GM18505 (cell line): ENCODE measurements around the gene PGF.
A peak's percentile ranks its signal among the peaks of the same experiment; 100 is the strongest.
"Not testable (repeated sequence)": the region's sequence is repeated elsewhere in the genome, so short reads cannot be mapped to it uniquely, and the experiment has no call there.

Experiments
- ATAC-seq: cut with Tn5 transposase; IDR thresholded peaks from one replicate; pipeline ENCODE4 v1.9.1; 2021; ENCODE audit not compliant: unreplicated experiment
- POLR2A ChIP-seq: IDR thresholded peaks from 4 replicates; pipeline ENCODE4 v1.6.1; 2011; ENCODE audit warnings: borderline replicate concordance; ENCODE audit not compliant: insufficient read depth, insufficient read length; ENCODE audit errors: extremely low read depth

PGF gene

DNA sequence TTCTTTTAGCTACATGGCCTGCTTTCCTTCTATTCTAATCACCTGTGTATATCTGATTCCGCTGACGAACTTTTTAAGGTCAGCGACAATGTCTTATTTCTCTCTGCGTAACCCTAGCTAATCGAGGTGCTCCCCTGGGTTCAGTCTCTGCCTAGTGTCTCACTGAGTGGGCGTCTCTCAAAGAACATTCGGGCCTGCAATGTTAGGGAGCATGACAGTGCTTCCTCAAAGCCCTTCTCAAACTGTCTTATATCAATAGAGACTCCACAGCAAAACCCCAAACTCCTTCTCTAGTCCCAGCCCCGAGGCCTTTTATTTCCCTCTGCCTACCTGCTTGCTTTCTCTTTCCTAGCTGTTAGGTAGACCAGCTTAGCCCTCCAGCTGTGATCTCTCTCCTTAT is 18.7 kb downstream of the PGF start:
- TF ChIP-seq POLR2A: no peak
- no peak for ATAC-seq

- no peak for ATAC-seq
- TF ChIP-seq POLR2A: no peak
Observed at GRCh38 chr14:74936151-74936550, 19.2 kb downstream of the PGF start.

DNA sequence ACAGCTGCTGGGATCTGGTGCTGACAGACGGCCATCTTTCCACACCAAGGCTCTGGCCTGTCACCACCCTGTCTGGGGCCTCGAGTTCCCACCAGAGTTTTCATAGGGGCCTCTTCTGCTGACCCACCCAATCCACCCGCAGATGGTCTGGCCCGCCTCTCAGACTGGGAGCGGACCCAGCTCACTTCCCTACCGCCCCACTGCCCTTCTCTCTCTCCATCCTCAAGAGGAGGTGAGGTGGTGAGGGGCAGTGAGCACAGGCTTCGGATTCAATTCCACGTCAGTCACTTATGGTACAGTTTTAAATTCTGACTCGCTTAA is 20.1 kb downstream of the PGF start:
- no peak for TF ChIP-seq POLR2A
- no peak for ATAC-seq

- no peak for TF ChIP-seq POLR2A
- no peak for ATAC-seq
Observed at GRCh38 chr14:74934476-74935359, 20.7 kb downstream of the PGF start.

GRCh38 chr14:74934041-74934440 is 21.4 kb downstream of the PGF start:
- ATAC-seq: no peak
- no peak for TF ChIP-seq POLR2A

DNA sequence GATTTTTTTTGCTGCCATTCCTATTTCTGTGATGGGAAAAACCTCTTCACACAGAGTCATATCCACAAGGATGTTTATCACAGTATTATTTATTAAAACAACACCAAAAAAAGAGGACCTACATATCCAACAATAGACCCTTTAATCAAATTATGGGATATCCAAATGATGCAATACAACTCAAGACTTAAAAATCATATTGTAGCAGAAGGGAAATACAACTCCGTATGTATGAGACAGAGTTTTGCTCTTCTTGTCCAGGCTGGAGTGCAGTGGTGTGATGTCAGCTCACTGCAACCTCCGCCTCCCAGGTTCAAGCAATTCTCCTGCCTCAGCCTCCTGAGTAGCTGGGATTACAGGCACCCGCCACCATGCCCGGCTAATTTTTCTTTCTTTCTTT is 22.5 kb downstream of the PGF start:
- ATAC-seq: not testable (repeated sequence)

DNA sequence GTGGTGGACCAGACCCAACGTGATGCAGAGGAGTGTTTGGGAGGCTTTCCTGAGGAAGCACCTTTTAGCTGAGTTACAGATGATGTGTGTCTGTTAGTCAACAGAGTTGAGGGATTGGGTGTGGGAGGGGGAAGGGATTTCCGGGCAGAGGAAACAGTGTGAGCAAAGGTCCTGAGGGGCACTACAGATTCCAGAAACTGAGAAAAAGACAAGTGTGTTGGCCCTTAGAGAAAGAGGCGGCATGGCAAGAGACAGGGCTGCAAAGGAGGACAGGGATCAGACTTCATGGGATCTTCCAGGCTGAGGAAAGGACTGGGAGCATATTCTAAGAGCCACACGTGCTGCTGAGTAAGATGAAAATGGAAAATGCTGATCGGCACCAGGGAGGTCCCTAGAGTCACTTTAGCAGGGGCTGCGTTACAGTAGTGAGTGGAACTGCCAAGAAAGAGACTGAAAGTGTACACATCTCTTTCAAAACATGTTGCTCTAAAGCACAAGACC is 22.9 kb downstream of the PGF start:
- no peak for ATAC-seq
- no peak for TF ChIP-seq POLR2A

DNA sequence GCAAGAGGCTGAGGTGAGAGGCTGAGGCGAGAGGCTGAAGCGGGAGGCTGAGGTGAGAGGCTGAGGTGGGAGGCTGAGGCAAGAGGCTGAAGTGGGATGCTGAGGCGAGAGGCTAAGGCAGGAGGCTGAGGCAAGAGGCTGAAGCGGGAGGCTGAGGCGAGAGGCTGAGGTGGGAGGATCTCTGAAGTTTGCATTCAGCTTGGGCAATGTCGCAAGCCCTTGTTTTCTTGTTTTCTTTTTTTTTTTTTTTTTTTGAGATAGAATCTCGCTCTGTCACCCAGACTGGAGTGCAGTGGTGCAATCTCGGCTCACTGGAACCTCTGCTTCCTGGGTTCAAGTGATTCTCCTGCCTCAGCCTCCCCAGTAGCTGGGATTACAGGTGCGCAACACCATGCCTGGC is 23.7 kb downstream of the PGF start:
- not testable (repeated sequence) for ATAC-seq

- no peak for TF ChIP-seq POLR2A
- no peak for ATAC-seq
Observed at GRCh38 chr14:74929242-74929641, 26.2 kb downstream of the PGF start.

DNA sequence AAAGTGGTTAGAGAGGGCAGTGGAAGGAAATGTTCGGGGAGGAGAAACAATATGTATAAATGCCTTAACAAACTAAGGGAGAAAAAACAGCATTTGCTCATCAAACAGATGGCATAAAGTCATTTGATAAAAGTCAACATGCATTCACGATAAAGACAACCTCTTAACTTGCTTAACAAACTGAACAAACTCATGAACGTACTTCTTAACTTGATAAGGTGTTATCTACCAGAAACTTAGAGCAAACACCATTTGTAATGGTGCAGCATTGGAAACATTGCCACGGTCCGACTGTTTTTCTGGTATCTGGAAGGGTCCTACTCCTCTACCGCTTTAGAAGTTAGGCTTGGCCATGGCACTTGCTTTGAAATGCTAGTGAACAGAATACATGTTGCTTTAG is 28.2 kb downstream of the PGF start:
- no peak for TF ChIP-seq POLR2A
- no peak for ATAC-seq

DNA sequence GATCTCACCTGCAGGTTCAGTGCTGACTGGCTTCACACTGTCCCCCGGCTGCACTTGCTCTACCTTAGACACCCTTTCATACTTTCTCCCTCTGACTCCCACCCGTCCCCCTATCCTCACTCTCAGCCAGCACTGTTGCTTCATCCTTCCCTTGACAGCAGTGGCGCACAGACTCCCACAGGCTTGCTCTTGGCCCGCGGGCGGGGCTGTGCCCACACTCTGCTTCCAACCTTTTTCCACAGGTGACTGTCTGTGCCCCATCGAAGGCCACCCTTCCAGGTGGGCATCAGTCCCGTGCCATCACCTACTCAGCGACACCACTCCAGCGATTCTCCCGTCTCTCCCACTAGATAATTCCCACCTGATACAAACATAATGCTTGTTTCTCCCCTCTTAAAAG is 31.3 kb downstream of the PGF start:
- no peak for TF ChIP-seq POLR2A
- no peak for ATAC-seq

- TF ChIP-seq POLR2A: peak; percentile 45
- ATAC-seq: peak; percentile 89
Observed at GRCh38 chr14:74922752-74923401, 32.5 kb downstream of the PGF start, which contains the start of gene RPS6KL1. RPS6KL1 (minus strand) TSS chr14:74923260; CDS start chr14:74921541, 1,719 bp downstream.

DNA sequence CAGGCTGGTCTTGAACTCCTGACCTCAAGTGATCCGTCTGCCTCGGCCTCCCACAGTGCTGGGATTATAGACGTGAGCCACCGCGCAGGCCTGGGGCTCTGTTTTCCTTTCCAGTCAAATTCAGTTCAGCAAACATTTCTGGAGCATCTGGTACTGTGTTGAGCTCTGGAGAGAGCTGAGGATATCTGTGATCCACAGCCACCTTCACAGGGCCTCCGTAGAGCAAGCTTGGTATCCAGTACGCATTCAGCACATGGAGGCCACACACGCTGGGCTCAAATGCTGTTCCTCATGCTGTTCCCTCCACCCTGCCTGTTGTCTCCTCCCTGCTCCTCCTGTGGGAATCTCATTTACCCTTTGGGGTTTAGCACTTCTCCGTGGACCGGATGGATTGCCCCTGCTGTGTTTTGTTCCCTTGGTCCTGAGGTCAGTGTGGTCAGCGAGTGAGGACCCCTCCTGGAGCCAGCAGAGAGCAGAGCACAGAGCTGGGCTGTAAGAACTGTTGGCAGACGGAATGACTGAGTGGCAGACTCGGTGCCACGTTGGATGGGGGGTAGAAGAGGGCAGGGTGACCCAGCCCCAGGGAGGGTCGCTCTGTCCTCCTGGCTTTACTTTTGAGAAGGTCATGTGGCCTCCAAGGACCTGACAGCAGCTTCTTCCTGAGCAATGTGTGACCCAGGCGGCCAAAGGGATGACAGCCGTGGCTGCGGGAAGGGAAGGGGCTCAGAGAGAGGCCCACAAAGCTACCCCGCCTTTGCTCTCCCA is 33.2 kb downstream of the PGF start:
- ATAC-seq: no peak
- TF ChIP-seq POLR2A: no peak
